Mammary epithelial cell (primary cell): ENCODE data around the gene PAK4.

Experiments
- CTCF ChIP-seq, 2 donors: IDR thresholded peaks in 1 of 2; conservative IDR thresholded peaks in 1 of 2; 2 replicates each; pipeline ENCODE4 v1.5.1; 2011 to 2012; ENCODE audit warnings: inconsistent platforms in 2 of 2, low read length in 2 of 2, mild to moderate bottlenecking in 2 of 2, control low read depth in 1 of 2, low read depth in 1 of 2; ENCODE audit not compliant: insufficient read depth in 1 of 2; ENCODE audit errors: extremely low read depth in 1 of 2
- EZH2 ChIP-seq: IDR thresholded peaks from 2 replicates; pipeline ENCODE4 v1.6.1; 2012; ENCODE audit warnings: low read length, inconsistent platforms, borderline replicate concordance

GRCh38 chr19:39193803-39194202 is 68.2 kb downstream of the PAK4 start:
- TF ChIP-seq CTCF (conservative IDR thresholded peaks at IDR 0.05 in 1 of 2, IDR thresholded peaks at IDR 0.05 in 1 of 2; ENCODE audit: extremely low read depth in 1 of 2, insufficient read depth in 1 of 2, low read depth in 1 of 2, low read length in 2 of 2) (no peak), EZH2 (no peak)
